Measurements from ENCODE around the gene PFDN1.

DNA sequence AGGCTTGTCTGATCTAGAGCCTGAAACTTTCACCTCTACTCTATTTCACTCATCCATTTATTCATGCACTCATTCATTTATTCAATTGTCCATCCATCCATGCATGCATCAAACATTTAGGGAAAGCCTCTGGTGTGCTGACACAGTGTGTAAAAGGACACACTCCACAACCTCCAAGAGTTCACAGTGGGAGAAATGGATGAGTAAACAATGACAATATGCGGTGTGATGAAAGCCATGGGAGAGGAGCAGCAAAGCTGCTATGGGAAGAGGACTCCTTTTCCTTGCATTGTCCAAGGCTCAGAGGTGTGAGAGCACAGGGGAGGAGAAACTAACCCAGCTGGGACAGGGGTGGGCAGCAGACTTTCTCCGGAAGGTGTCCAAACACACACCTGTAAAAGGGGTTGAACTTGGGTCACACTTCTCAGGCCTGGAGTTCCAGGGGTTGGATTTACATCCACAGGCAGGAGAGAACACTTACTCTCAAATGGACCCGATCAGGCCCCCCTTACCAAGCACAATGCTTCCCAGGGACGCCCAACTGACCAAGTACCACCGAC lies 21.2 kb upstream of the PFDN1 start:
- TF ChIP-seq, protein P1, sequence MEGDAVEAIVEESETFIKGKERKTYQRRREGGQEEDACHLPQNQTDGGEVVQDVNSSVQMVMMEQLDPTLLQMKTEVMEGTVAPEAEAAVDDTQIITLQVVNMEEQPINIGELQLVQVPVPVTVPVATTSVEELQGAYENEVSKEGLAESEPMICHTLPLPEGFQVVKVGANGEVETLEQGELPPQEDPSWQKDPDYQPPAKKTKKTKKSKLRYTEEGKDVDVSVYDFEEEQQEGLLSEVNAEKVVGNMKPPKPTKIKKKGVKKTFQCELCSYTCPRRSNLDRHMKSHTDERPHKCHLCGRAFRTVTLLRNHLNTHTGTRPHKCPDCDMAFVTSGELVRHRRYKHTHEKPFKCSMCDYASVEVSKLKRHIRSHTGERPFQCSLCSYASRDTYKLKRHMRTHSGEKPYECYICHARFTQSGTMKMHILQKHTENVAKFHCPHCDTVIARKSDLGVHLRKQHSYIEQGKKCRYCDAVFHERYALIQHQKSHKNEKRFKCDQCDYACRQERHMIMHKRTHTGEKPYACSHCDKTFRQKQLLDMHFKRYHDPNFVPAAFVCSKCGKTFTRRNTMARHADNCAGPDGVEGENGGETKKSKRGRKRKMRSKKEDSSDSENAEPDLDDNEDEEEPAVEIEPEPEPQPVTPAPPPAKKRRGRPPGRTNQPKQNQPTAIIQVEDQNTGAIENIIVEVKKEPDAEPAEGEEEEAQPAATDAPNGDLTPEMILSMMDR (IDR thresholded peaks at IDR 0.05): no peak
- TF ChIP-seq SIN3A (IDR thresholded peaks at IDR 0.05; ENCODE audit: borderline replicate concordance, insufficient read depth, low read depth, low read length) (no peak), POLR2AphosphoS5 (IDR thresholded peaks at IDR 0.05; ENCODE audit: low read depth, low read length) (no peak)
